SH-SY5Y (cell line): ENCODE results near the gene ZIC4.

Experiments
- GATA2 ChIP-seq: IDR thresholded peaks from 2 replicates; pipeline ENCODE4 v1.6.1; 2011; ENCODE audit warnings: mild to moderate bottlenecking, low read depth, low read length
- GATA3 ChIP-seq: IDR thresholded peaks from 2 replicates; pipeline ENCODE4 v1.6.1; 2011; ENCODE audit warnings: low read depth, mild to moderate bottlenecking, low read length, moderate library complexity

The ZIC4 gene

DNA sequence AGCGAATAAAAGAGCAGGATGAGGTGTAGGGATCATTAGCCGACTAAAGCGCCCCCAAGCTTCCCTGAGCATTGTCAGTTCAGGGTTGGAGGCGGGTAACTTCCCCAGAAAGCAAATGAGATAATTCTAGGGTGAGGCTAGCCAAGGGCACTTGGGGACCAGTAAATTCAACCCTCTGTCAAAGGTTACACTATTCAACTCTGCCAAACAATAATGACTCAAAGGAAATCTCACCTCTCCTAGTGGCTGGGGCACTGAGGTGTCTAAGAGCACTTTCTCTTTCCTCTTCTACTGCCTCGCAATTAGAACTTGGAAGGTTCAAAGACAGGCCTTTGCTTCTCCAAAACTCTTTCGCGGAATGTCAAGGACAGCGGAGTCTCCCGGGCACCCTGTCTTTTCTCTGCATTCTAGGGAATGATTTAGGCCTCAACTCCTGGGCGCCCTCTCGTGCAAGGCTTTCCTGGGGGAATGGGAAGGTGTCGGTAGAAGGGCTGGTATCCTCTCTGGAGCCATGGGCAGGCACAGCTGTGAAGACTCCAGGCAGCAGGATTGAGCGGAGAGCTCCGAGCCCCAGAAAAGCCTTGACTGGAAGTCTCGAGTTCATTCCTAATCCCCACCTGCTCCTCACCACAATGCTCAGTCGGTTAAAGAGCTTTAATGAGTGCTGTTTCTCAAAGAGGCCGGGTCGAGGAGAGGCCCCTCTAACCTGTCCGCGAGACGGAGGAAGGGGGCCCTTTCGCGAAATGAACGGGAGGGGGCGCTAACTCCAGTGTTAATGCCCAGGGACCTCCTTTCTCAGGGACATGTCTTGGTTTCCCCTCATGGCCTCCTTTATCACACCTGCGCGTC is 21.9 kb downstream of the ZIC4 start:
- no peak for TF ChIP-seq GATA3
- TF ChIP-seq GATA2, result no peak

DNA sequence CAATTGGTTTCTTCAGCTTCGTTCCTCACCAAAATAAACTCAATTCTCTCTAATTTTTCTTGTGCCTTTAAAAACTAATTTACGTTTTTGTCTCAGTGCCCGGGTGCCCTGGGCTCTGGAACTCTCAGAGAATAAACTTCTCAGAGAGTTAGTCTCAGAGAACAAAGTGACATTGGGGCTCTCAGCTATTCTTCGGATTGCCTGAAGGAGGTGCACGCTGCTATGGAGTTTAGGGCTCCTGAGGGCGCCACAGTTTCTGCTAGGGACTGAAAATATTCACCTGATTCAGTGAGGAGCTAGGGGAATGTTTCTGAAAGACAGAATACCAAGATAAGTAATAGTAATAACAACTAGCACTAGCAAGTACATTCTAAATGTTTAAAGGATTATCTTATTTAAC is 22.7 kb downstream of the ZIC4 start:
- TF ChIP-seq GATA2 (no peak), GATA3 (no peak)

- TF ChIP-seq GATA3 (no peak), GATA2 (no peak)
Observed at GRCh38 chr3:147381596-147381995, 24.7 kb downstream of the ZIC4 start.

GRCh38 chr3:147380977-147381376 is 25.4 kb downstream of the ZIC4 start:
- TF ChIP-seq GATA3, result no peak
- TF ChIP-seq GATA2, result no peak

GRCh38 chr3:147380387-147380951 is 25.9 kb downstream of the ZIC4 start:
- TF ChIP-seq GATA3 (no peak), GATA2 (no peak)

DNA sequence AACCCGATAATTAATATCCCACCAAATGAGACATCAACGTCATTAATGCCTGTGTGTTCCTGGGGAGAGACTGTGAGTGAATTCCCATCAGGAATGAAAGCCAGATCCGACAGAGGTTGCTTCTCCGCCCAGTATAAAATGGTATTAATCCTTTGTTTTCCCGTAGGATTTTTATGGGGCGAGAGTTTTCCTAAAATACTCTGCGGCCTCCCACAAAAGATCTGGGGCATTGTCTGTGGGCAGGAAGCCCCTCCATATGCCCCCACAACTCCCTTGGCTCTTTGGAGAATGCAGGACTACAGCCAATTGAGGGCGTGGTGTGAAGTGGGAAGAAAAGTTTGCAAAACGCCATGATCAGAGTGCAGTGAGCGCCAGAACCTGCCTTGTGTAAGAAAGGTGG is 26.7 kb downstream of the ZIC4 start:
- TF ChIP-seq GATA3 (no peak), GATA2 (no peak)

GRCh38 chr3:147377412-147378367 is 28.7 kb downstream of the ZIC4 start:
- TF ChIP-seq GATA3 (no peak), GATA2 (no peak)

- TF ChIP-seq GATA2, result no peak
- TF ChIP-seq GATA3, result no peak
Observed at GRCh38 chr3:147373301-147373700, 33.0 kb downstream of the ZIC4 start.

GRCh38 chr3:147372525-147373027 is 33.8 kb downstream of the ZIC4 start:
- TF ChIP-seq GATA3 (no peak), GATA2 (no peak)

GRCh38 chr3:147371771-147372340 is 34.5 kb downstream of the ZIC4 start:
- no peak for TF ChIP-seq GATA3
- TF ChIP-seq GATA2, result no peak

DNA sequence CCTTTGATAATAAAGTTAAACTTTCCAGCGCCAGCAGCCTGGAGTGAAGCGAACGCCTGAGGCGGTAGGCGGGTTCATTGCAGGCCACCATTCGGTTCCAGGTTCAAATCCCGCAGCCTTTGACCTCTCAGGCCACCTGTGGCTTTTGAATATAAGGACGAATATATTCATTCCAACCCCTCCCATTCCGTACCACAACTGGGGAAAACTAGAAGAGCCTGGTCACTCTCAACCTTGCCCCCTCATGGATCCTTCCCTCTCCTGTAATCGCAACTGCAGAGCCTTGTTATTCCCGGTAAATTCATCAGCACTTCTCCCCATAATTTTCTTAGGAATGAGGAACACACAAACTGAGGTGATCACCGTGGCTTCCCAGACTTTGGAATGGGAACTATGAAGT is 35.2 kb downstream of the ZIC4 start:
- TF ChIP-seq GATA3, result no peak
- no peak for TF ChIP-seq GATA2

DNA sequence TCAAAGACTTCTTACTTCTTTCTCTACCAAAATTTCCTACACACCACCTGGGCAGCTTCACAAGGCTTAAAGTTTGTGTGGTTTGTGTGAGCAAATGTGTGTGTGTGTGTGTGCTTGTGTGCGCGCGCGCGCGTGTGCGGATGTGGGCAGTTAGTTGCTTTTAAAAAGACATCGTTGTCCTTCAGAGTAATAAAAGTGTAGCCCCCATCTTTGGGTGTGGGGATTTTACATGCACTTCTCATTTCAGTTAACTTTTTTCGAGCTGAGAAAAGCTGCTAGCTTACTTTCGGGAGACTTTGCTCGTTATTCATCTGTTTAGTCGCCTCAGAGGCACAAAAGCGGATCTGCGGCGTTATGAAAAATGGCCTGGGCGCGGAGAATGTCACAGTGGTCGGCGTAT is 36.0 kb downstream of the ZIC4 start:
- TF ChIP-seq GATA2, result no peak
- no peak for TF ChIP-seq GATA3

DNA sequence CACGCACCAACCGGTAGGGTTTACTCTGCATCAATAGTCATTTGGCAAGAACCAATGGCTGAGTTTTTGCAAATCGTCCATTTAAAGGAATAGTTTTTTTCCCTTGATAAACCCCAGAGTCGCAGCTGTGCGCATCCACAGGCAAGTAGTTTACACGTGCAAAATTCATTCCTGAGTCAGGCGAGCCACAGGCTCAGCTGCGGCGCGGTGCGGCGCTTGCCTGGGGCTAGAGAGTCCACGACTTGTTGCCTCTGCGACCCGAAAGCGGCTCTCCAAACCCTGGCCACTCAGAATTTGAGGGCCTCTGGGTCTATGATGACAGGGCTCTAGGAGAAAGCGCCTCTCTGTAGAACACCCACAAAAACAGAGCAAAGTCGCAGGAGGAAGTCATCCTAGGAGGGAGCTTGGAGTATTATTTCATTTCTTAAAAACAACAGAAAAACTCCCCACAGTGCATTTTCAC is 36.7 kb downstream of the ZIC4 start:
- TF ChIP-seq GATA3 (no peak), GATA2 (no peak)

- TF ChIP-seq GATA2, result no peak
- TF ChIP-seq GATA3, result no peak
Observed at GRCh38 chr3:147369231-147369630, 37.1 kb downstream of the ZIC4 start.
